GM19043 (cell line): ENCODE results near the gene ZNF430.
"Not testable (repeated sequence)": the region's sequence is repeated elsewhere in the genome, so short reads cannot be mapped to it uniquely, and the experiment has no call there.

Experiments
- ATAC-seq: cut with Tn5 transposase; IDR thresholded peaks from one replicate; pipeline ENCODE4 v1.9.1; 2021; ENCODE audit warnings: low read depth; ENCODE audit not compliant: unreplicated experiment

The ZNF430 gene

GRCh38 chr19:21020298-21021227 lies at the start of gene ZNF430:
Gene ZNF430 (plus strand): TSS chr19:21020657. CDS start chr19:21020801, 144 bp downstream.
- peak; percentile 96 for ATAC-seq

GRCh38 chr19:20992788-20993187 lies 27.7 kb upstream of the ZNF430 start:
- ATAC-seq: not testable (repeated sequence)

DNA sequence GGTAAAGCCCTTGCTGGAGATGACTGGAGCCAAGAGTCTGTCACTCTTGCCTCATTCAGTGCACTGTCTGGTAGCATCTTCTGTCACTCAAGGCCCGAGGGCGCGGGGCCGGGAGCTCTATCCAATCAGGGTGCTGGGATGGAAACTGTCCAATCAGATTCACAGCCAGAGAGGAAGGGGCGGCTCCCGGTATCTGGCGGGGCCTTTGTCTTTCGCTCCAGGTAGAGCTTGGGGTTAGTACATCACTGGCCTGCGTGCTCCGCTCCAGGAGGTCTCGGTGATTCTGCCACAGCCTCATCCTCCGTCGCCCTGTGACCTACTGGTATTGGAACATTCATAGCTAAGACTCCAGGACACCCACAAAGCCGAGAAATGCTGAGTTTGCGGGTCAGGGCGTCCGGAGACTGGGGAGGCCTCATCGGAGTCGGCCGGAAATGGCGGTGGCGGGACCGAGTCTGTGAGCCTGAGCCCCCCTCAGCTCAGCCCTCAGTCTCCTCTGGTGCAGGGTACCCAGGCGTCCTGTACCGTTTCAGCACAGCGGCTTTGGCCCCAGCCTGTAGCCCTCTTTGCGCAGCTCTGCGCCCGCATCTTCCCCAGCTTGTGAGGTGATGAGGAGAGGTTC lies 20.6 kb upstream of the ZNF430 start:
- ATAC-seq: peak; percentile 98

GRCh38 chr19:21021238-21021637 lies 781 bp downstream of the ZNF430 start:
- not testable (repeated sequence) for ATAC-seq

DNA sequence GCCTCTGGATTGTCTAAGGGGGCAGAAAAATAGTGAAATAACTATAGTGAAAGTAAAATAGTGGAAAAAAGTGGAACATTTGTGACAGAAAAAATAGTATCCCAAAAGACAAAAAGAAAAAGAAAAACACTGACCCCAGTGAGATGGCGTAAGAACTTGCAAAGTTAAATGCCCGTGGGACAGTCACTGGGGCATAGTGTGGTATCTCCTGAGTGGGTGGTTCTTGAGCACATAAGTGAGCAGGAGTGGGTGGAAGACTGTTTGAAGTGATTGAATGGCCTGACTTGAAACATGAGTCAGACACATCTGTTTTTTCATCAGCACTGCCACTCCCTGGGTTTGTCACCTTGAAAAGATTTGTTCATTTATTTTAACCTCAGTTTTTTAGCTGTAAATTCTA lies 2.5 kb downstream of the ZNF430 start:
- ATAC-seq: no peak

GRCh38 chr19:21023901-21024300 lies 3.4 kb downstream of the ZNF430 start:
- ATAC-seq: no peak

DNA sequence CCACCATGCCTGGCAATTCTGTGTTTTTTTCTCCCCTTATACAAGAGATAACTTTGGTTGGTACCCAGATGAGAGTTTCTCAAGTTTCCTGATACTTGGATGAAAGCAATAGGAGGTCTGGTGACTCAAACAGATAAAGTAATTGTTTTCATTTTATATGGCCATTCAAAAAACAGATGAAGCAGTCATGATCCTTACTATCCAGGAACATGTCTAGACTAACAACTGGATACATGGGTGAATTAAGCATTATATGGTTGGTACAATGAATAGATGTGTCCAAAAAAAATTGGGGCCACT lies 8.5 kb downstream of the ZNF430 start:
- no peak for ATAC-seq

- ATAC-seq: no peak
Measured at GRCh38 chr19:21045028-21045427, 24.6 kb downstream of the ZNF430 start.

DNA sequence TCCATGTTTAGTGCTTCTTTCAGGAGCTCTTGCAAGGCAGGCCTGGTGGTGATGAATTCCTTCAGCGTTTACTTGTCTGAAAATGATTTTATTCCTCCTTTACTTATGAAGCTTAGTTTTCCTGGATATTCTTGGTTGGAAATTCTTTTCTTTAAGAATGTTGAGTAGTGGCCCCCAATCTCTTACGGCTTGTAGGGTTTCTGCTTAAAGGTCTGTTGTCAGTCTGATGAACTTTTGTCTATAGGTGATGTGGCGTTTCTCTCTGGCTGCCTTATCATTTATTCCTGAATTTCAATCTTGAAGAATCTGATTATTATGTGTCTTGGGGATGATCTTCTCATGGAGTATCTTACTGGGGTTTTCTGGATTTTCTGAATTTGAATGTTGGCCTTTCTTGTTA lies 26.0 kb downstream of the ZNF430 start:
- ATAC-seq: no peak

DNA sequence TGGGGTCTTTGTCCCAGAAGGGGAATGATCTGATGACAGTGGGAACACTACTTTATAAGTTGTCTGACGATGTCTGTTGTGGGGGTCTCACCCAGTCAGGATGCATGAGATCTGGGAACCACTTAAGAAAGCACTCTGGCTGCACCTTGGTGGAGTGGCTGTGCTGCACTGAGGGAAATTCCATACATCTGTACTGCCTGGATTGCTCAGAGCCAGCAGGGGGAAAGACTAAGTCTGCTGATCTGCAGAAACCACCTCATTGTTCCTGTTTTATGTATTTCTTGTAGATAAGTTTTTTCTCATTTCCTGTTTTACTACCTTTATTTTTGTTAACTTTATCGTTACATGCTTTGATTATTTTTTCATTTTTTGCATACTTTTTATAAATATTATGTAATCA lies 27.3 kb downstream of the ZNF430 start:
- ATAC-seq: no peak

GRCh38 chr19:21052902-21053301 lies 32.4 kb downstream of the ZNF430 start:
- ATAC-seq: no peak

- no peak for ATAC-seq
Measured at GRCh38 chr19:21065336-21065735, 44.9 kb downstream of the ZNF430 start.

DNA sequence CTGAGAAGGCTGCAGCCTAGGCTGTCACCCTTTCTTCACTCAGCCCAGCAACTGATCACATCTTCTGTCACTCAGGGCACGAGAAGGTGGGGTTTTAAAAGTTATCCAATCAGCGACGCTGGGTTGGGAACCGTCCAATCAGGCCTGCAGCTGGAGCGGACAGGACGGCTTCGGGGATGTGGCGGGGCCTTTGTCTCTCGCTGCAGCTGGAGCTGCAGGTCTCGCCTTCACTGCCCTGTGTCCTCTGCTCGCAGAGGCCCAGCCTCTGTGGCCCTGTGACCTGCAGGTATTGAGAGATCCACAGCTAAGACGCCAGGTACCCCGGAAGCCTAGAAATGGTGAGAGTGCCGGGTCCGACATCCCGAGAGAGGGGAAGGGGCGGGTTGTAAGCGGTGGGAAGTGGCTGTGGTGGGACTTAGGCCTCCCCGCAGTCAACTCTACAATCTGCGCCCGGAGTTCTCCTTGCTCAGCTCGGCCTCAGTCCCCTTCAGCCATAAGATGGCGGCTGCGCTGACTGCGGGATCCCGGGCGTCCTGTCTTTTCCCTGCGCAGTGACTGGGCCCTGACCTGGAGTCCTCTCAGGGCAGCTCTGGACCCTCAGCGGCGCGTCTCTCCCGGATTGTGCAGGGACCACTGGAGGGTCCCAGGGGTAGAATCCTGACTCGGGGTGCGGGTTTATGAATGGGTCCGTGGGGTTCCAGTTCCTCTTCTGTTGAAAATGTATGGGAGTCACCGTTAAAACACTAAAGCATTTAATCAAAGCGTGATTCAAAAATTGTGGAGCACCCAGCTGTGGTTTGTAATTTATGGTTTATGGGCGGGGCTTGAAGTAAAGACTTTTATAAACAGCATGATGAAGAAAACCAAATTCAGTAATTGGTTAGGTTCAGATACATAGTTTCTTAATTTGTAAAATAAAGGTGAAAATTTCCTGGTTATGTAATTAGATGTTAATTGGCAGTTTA lies 61.8 kb downstream of the ZNF430 start, which contains the start of gene ZNF714:
Gene ZNF714 (plus strand): TSS at position 193 of the 965 bp plus-strand sequence. CDS start 16,066 bp downstream, outside the sequence.
- peak; percentile 99 for ATAC-seq

DNA sequence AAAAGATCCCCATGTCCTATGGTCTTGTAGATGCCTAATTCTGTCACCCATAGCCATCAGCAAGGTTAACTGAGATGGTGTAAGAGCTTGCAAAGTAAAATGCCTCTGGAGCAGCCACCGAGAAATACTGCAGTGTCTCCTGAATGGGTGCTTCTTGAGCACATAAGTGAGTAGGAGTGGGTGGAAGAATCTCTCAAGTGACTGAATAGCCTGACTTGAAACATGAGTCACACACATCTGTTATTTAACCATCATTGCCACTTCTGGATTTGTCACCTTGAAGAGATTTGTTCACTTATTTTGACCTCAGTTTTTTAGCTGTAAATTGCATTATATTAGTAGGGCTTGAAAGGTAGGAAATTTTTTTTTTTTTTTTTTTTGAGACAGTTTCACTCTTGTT lies 63.9 kb downstream of the ZNF430 start:
- no peak for ATAC-seq

DNA sequence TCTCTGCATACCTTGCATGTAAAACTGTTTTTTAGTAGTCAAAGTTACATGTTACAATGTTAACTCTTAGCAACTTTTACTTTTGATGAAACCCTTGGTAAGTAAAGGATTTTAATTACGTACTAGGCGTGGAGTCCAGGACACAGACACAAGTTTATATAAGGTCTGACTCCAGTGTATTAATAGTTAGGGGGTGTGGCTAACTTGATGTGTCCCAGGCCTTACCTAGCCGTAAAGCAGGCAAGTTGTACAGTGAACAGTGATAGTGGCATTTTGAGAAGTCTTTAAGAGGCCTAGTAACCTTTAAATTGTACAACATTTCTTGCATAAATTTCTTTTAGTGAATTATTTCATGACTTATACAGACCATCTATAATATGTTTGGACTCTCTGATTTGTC lies 67.4 kb downstream of the ZNF430 start:
- no peak for ATAC-seq

DNA sequence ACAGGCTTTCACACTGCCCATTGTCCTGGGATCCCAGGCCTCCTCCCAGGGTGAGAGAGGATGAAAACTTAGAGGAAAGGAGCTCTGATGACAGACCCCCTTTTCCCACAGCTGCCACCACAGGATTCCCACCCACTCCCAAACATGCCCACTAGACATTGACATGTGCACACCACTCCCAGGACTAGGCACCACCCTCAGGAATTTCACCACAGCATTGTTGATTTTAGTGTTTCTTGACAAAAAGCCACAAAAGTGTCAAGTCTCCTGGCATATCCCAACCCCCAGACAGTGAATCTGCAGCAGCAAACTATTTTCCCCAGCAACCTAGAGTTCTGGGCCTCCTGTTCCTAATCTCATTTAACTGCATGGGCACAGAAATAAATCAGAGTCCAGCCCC lies 71.7 kb downstream of the ZNF430 start:
- ATAC-seq: no peak

DNA sequence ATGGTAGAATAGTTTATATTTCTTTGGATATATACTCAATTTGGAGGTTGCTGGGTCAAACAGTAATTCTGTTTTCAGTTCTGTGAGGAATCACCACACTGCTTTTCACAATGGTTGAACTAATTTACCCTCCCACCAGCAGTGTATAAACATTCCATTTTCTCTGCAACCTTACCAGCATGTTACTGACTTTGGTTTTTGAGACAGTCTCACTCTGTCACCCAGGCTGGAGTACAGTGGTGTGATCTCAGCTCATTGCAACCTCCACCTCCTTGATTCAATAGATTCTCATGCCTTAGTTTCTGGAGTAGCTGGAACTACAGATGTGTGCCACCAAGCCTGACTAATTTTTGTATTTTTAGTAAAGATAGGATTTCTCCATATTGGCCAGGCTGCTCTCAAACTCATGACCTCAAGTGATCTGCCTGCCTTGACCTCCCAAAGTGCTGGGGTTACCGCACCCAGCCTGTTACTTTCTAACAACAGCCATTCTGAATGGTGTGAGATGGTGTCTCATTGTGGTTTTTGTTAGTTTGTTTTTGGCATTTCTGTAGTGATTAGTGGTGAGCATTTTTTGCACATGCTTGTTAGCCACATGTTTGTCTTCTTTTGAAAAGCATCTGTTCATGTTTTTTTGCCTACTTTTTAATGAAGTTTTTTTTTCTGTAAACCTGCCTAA lies 74.0 kb downstream of the ZNF430 start:
- ATAC-seq: no peak

- no peak for ATAC-seq
Measured at GRCh38 chr19:21098291-21098690, 77.8 kb downstream of the ZNF430 start.

DNA sequence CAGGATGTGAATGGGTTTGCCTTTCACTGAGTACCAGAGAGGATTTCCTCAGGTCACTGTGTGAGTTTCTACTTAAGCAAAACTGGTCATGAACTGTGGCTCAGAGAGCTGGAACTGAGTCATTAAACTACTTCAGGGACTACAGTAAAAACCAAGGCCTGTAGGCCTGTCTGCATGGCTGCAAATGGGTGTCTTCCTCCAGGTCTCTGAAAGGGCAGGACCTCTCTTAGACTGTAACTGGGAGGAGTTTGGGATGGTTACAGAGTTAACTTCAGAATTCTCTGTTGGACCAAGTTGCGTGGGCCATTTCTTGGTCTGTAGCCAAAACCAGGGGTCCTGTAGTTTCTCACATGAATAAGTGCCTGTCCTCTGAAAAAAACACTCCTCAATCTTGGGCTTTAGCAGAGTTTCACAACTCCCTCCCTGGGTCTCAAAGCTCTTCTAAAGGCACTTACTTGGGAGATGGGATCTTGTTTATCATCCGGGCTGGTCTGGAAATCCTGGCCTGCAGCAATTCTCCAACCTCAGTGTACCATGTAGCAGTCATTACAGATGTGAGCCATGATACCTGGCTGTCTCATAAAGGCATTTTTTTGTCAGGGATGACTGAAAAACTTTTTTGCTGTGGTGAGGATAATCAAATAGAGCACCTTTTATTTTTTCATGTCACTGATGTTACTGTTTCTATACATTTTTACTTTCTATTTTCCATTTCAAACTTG lies 81.2 kb downstream of the ZNF430 start:
- no peak for ATAC-seq

- ATAC-seq: no peak
Measured at GRCh38 chr19:21109116-21109515, 88.7 kb downstream of the ZNF430 start.
